ENCODE results near the gene C2orf49. TPM values are rescaled to one million over a fixed set of nuclear protein-coding genes. Genes with fewer than 3 reads are reported as not detected.
A peak's percentile ranks its signal among the peaks of the same experiment; 100 is the strongest.

Gene C2orf49
- total and polyA plus RNA-seq, 9 of the 15 experiments (the other 6 are each of a cell fraction or from before 2014, with no cell fraction given): 17.9 to 38.2 (median 25.6) TPM

DNA sequence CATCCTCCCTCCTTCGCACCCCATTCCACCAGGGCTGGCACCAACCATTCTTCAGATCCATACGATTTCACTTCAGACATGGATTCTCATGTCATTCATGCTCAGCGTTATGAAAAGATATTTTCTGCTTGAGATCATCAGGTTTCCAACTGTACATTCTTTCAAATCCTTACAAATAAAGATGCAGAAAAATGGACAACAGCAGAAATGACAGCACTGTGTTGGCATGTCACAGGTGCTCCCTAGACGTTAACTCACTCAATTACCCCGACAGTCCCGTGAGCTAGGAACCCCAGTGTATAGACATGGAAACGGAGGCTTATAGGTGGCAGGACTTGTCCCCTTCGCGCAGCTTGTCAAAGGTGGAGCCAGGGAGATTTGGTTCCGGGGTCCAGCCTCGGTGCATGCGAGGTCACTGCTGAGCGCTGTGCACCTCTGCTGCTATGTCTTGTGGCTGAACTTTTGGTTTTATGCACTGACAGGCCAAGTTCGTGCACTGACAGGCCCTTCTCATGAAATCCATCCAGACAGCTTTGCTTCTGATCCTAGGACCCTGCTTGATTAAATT is 43.8 kb downstream of the C2orf49 start:
- FAIRE-seq: no peak
- ATAC-seq: peak; percentile 47
- Histone ChIP-seq H3K27ac (ENCODE audit: extremely low read depth, low read depth, low read length) (peak overlapping the region; percentile 53), H2AFZ (ENCODE audit: low read depth, low read length) (0 out of 2 replicates have a peak overlapping the region, but pooled peaks have one; percentile 6), H3K79me2 (ENCODE audit: control insufficient read depth, insufficient read depth, low read length) (no peaks in the 10 kb centered on the region), H3K4me1 (replicated peaks in 1 of 2; ENCODE audit: control insufficient read depth in 2 of 2, insufficient read depth in 2 of 2, low read length in 2 of 2) (peaks cover 2 to 20% of the 10 kb centered on the region in 2 experiments; a peak in 4 of 5 replicates), H3K4me3 (no peak overlapping the region), H3K9ac (ENCODE audit: insufficient read depth in 1 of 2, low read depth in 2 of 2, low read length in 2 of 2) (peak overlapping the region in 1 of 2 experiments; percentile 68; a peak in 1 of 4 replicates), H3K9me3 (replicated peaks; ENCODE audit: control insufficient read depth, insufficient read depth, low read depth, low read length) (no peaks in the 10 kb centered on the region), H4K20me1 (replicated peaks; ENCODE audit: control insufficient read depth, insufficient read depth, low read length) (no peaks in the 10 kb centered on the region), H3K9me1 (ENCODE audit: control insufficient read depth, insufficient read depth, low read length) (no peaks in the 10 kb centered on the region), H3K27me3 (ENCODE audit: control insufficient read depth in 2 of 2, insufficient read depth in 2 of 2, low read length in 2 of 2) (no peaks in the 10 kb centered on the region), H3K36me3 (ENCODE audit: control insufficient read depth, insufficient read depth, low read length) (peaks cover 63% of the 10 kb centered on the region; the same call in 2 of the 3 replicates), H3K4me2 (ENCODE audit: insufficient read depth, low read length) (peak overlapping the region; percentile 48; the same call in 1 of the 2 replicates)
- intact Hi-C loops (cut with micrococcal nuclease) (no loop called here), in situ Hi-C loops (cut with MboI) (no loop called here)
- CTCF ChIA-PET (ENCODE audit: low intra/inter-chr PET ratio): interaction anchor here (1.7 kb wide), 1 partner anchor 140 kb away, joined by 6 read pairs; no protein-coding TSS in a partner anchor
- POLR2A ChIA-PET: no interaction called here
- WGBS (ENCODE audit: insufficient coverage, low coverage, missing lambda C conversion rate): 61% methylated on average over 14 of the region's 14 CpGs
- no TSS peak for BruUV-seq (replicated peaks)
- DNase-seq (ENCODE audit: extremely low read depth in 1 of 4, low spot score in 3 of 4): no peak
- TF ChIP-seq ZNF444 (CRISPR knock-in tag; IDR thresholded peaks at IDR 0.05): no peak
- no peak for TF ChIP-seq ZNF57 (CRISPR knock-in tag; IDR thresholded peaks at IDR 0.05)
- TF ChIP-seq GTF2A2 (tag; IDR thresholded peaks at IDR 0.05): no peak
- TF ChIP-seq, protein P1, sequence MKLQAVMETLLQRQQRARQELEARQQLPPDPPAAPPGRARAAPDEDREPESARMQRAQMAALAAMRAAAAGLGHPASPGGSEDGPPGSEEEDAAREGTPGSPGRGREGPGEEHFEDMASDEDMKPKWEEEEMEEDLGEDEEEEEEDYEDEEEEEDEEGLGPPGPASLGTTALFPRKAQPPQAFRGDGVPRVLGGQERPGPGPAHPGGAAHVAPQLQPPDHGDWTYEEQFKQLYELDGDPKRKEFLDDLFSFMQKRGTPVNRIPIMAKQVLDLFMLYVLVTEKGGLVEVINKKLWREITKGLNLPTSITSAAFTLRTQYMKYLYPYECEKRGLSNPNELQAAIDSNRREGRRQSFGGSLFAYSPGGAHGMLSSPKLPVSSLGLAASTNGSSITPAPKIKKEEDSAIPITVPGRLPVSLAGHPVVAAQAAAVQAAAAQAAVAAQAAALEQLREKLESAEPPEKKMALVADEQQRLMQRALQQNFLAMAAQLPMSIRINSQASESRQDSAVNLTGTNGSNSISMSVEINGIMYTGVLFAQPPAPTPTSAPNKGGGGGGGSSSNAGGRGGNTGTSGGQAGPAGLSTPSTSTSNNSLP (IDR thresholded peaks at IDR 0.05; ENCODE audit: borderline replicate concordance, low read depth, low read length): no peak
- TF ChIP-seq, protein P2, sequence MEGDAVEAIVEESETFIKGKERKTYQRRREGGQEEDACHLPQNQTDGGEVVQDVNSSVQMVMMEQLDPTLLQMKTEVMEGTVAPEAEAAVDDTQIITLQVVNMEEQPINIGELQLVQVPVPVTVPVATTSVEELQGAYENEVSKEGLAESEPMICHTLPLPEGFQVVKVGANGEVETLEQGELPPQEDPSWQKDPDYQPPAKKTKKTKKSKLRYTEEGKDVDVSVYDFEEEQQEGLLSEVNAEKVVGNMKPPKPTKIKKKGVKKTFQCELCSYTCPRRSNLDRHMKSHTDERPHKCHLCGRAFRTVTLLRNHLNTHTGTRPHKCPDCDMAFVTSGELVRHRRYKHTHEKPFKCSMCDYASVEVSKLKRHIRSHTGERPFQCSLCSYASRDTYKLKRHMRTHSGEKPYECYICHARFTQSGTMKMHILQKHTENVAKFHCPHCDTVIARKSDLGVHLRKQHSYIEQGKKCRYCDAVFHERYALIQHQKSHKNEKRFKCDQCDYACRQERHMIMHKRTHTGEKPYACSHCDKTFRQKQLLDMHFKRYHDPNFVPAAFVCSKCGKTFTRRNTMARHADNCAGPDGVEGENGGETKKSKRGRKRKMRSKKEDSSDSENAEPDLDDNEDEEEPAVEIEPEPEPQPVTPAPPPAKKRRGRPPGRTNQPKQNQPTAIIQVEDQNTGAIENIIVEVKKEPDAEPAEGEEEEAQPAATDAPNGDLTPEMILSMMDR (IDR thresholded peaks at IDR 0.05 in 2 of 3, conservative IDR thresholded peaks at IDR 0.05 in 1 of 3; ENCODE audit: insufficient read depth in 2 of 3, low read depth in 1 of 3, low read length in 3 of 3): no peak
- TF ChIP-seq ZZZ3 (IDR thresholded peaks at IDR 0.05): no peak
- no peak for TF ChIP-seq ZNF764 (CRISPR knock-in tag; IDR thresholded peaks at IDR 0.05; ENCODE audit: low read depth)
- TF ChIP-seq ZKSCAN3 (CRISPR knock-in tag; IDR thresholded peaks at IDR 0.05): no peak
- TF ChIP-seq PYGO2 (tag; IDR thresholded peaks at IDR 0.05): no peak
- TF ChIP-seq, protein P3, sequence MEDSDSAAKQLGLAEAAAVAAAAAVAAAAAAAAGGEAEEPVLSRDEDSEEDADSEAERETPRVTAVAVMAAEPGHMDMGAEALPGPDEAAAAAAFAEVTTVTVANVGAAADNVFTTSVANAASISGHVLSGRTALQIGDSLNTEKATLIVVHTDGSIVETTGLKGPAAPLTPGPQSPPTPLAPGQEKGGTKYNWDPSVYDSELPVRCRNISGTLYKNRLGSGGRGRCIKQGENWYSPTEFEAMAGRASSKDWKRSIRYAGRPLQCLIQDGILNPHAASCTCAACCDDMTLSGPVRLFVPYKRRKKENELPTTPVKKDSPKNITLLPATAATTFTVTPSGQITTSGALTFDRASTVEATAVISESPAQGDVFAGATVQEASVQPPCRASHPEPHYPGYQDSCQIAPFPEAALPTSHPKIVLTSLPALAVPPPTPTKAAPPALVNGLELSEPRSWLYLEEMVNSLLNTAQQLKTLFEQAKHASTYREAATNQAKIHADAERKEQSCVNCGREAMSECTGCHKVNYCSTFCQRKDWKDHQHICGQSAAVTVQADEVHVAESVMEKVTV (CRISPR knock-in tag; IDR thresholded peaks at IDR 0.05): no peak
- TF ChIP-seq XRCC4 (IDR thresholded peaks at IDR 0.05; ENCODE audit: extremely low read depth, insufficient read depth, insufficient read length): no peak
- TF ChIP-seq, protein P4, sequence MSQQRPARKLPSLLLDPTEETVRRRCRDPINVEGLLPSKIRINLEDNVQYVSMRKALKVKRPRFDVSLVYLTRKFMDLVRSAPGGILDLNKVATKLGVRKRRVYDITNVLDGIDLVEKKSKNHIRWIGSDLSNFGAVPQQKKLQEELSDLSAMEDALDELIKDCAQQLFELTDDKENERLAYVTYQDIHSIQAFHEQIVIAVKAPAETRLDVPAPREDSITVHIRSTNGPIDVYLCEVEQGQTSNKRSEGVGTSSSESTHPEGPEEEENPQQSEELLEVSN (IDR thresholded peaks at IDR 0.05; ENCODE audit: borderline replicate concordance in 1 of 2, extremely low read depth in 1 of 2, insufficient read depth in 1 of 2, insufficient read length in 1 of 2, low read depth in 1 of 2, low read length in 1 of 2, poor library complexity in 1 of 2, severe bottlenecking in 1 of 2): no peak
- TF ChIP-seq, protein P5, sequence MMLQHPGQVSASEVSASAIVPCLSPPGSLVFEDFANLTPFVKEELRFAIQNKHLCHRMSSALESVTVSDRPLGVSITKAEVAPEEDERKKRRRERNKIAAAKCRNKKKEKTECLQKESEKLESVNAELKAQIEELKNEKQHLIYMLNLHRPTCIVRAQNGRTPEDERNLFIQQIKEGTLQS (IDR thresholded peaks at IDR 0.05): no peak
- TF ChIP-seq, protein P5 (CRISPR knock-in tag; conservative IDR thresholded peaks at IDR 0.05): no peak

All from K562 (cell line).